Measurements from ENCODE around the gene CNTNAP2. TPM values are rescaled to one million over a fixed set of nuclear protein-coding genes. Genes with fewer than 3 reads are reported as not detected.

CNTNAP2 gene
- total RNA-seq, 1 experiment from 2014 or later: 0.03 TPM

DNA sequence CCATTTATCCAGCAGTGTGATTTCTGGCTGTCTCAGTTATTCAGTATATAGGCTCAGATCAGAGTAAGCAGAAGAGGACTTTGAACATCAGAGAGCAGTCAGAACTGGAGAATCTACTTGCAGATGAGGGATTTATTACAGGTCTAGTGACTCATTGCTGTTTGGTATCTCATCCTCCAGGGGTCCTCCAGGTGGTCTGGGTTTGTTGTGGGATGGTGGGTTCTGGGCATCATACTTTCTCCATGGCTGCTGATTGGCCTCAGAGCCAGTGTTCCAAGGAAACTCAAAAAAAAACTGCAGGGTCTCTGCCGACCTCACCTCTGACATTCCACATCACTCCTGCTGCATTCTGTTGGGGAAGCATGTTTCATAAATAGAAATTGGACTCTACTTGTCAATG lies 214.8 kb downstream of the CNTNAP2 start:
- no TSS peak for BruUV-seq (replicated peaks)
- in situ Hi-C loops (cut with HindIII; ENCODE audit: low pct_unique_long_range_greater_than_20kb, low sequenced_read_pairs): no loop called here
- CTCF ChIA-PET: no interaction called here
- TF ChIP-seq, protein P1, sequence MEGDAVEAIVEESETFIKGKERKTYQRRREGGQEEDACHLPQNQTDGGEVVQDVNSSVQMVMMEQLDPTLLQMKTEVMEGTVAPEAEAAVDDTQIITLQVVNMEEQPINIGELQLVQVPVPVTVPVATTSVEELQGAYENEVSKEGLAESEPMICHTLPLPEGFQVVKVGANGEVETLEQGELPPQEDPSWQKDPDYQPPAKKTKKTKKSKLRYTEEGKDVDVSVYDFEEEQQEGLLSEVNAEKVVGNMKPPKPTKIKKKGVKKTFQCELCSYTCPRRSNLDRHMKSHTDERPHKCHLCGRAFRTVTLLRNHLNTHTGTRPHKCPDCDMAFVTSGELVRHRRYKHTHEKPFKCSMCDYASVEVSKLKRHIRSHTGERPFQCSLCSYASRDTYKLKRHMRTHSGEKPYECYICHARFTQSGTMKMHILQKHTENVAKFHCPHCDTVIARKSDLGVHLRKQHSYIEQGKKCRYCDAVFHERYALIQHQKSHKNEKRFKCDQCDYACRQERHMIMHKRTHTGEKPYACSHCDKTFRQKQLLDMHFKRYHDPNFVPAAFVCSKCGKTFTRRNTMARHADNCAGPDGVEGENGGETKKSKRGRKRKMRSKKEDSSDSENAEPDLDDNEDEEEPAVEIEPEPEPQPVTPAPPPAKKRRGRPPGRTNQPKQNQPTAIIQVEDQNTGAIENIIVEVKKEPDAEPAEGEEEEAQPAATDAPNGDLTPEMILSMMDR (IDR thresholded peaks at IDR 0.05): no peak
- TF ChIP-seq POLR2AphosphoS5 (IDR thresholded peaks at IDR 0.05; ENCODE audit: low read depth, low read length) (no peak), SIN3A (IDR thresholded peaks at IDR 0.05; ENCODE audit: borderline replicate concordance, insufficient read depth, low read depth, low read length) (no peak), TCF7L2 (IDR thresholded peaks at IDR 0.05; ENCODE audit: low read depth, low read length) (no peak)
- TF ChIP-seq, protein P2, sequence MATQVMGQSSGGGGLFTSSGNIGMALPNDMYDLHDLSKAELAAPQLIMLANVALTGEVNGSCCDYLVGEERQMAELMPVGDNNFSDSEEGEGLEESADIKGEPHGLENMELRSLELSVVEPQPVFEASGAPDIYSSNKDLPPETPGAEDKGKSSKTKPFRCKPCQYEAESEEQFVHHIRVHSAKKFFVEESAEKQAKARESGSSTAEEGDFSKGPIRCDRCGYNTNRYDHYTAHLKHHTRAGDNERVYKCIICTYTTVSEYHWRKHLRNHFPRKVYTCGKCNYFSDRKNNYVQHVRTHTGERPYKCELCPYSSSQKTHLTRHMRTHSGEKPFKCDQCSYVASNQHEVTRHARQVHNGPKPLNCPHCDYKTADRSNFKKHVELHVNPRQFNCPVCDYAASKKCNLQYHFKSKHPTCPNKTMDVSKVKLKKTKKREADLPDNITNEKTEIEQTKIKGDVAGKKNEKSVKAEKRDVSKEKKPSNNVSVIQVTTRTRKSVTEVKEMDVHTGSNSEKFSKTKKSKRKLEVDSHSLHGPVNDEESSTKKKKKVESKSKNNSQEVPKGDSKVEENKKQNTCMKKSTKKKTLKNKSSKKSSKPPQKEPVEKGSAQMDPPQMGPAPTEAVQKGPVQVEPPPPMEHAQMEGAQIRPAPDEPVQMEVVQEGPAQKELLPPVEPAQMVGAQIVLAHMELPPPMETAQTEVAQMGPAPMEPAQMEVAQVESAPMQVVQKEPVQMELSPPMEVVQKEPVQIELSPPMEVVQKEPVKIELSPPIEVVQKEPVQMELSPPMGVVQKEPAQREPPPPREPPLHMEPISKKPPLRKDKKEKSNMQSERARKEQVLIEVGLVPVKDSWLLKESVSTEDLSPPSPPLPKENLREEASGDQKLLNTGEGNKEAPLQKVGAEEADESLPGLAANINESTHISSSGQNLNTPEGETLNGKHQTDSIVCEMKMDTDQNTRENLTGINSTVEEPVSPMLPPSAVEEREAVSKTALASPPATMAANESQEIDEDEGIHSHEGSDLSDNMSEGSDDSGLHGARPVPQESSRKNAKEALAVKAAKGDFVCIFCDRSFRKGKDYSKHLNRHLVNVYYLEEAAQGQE (IDR thresholded peaks at IDR 0.05; ENCODE audit: insufficient read depth in 1 of 2, low read depth in 2 of 2, low read length in 1 of 2): no peak
- DNase-seq (ENCODE audit: low read depth, low spot score): no peak
- intact Hi-C loops (cut with micrococcal nuclease; ENCODE audit: unreplicated experiment): no loop called here
- Histone ChIP-seq H3K4me3 (ENCODE audit: low read depth in 2 of 2, low read length in 2 of 2) (no peak overlapping the region), H3K36me3 (ENCODE audit: control insufficient read depth, insufficient read depth, low read length) (no peaks in the 10 kb centered on the region), H3K27ac (ENCODE audit: low read length) (no peak overlapping the region), H3K4me1 (ENCODE audit: control insufficient read depth, insufficient read depth, low read length) (no peaks in the 10 kb centered on the region), H3K9me3 (ENCODE audit: control insufficient read depth, insufficient read depth, low read depth, low read length) (no peaks in the 10 kb centered on the region), H3K27me3 (ENCODE audit: control insufficient read depth, insufficient read depth, low read length) (no peaks in the 10 kb centered on the region)
- no peak for ATAC-seq
- POLR2A ChIA-PET: no interaction called here

DNA sequence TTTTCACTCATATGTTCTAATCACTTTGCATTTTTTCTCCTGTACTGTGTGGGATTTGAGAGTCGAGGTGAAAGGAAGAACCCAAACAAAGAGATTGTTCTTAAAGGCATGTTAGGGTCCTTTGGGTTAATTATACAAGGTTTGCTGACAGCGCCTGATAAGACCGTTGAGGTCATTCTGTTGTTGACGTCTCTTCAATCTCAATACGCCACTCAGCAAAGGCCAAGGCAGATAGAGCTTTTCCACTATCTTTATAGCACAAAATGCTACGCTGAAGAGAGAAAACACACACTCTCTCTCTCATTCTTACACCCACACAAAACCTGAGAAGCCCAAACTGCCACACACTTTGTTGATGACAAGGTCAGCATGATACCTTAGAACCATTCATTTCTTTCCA lies 228.7 kb downstream of the CNTNAP2 start:
- ATAC-seq: no peak

More for the DNA sequence above, 228.7 kb downstream of the CNTNAP2 start:
- no TSS peak for BruUV-seq (replicated peaks)
- TF ChIP-seq POLR2AphosphoS5 (IDR thresholded peaks at IDR 0.05; ENCODE audit: low read depth, low read length): no peak
- TF ChIP-seq TCF7L2 (IDR thresholded peaks at IDR 0.05; ENCODE audit: low read depth, low read length): no peak
- no peak for TF ChIP-seq SIN3A (IDR thresholded peaks at IDR 0.05; ENCODE audit: borderline replicate concordance, insufficient read depth, low read depth, low read length)
- TF ChIP-seq, protein P2 (IDR thresholded peaks at IDR 0.05; ENCODE audit: insufficient read depth in 1 of 2, low read depth in 2 of 2, low read length in 1 of 2): no peak
- TF ChIP-seq, protein P1 (IDR thresholded peaks at IDR 0.05): no peak
- in situ Hi-C loops (cut with HindIII; ENCODE audit: low pct_unique_long_range_greater_than_20kb, low sequenced_read_pairs): no loop called here
- Histone ChIP-seq H3K27me3 (ENCODE audit: control insufficient read depth, insufficient read depth, low read length) (no peaks in the 10 kb centered on the region), H3K36me3 (ENCODE audit: control insufficient read depth, insufficient read depth, low read length) (no peaks in the 10 kb centered on the region), H3K4me1 (ENCODE audit: control insufficient read depth, insufficient read depth, low read length) (no peaks in the 10 kb centered on the region), H3K27ac (ENCODE audit: low read length) (no peak overlapping the region), H3K4me3 (ENCODE audit: low read depth in 2 of 2, low read length in 2 of 2) (no peak overlapping the region), H3K9me3 (ENCODE audit: control insufficient read depth, insufficient read depth, low read depth, low read length) (no peaks in the 10 kb centered on the region)
- no peak for DNase-seq (ENCODE audit: low read depth, low spot score)
- intact Hi-C loops (cut with micrococcal nuclease; ENCODE audit: unreplicated experiment): no loop called here
- ChIA-PET CTCF (no interaction called here), POLR2A (no interaction called here)
